Neural cell (in vitro differentiated cells): ENCODE results near the gene KBTBD13.

Source experiments
- CTCF ChIP-seq: fragments of 450-650 bp; IDR thresholded peaks from 2 replicates; pipeline ENCODE4 v1.5.1; 2014; ENCODE audit warnings: antibody characterized with exemption, mild to moderate bottlenecking, moderate library complexity; ENCODE audit not compliant: poor library complexity, severe bottlenecking
- POLR2AphosphoS5 ChIP-seq: IDR thresholded peaks from 2 replicates; pipeline ENCODE4 v1.6.1; 2012
- REST ChIP-seq: IDR thresholded peaks from 2 replicates; pipeline ENCODE4 v1.6.1; 2012; ENCODE audit warnings: borderline replicate concordance

- TF ChIP-seq CTCF (no peak), REST (no peak), POLR2AphosphoS5 (no peak)
Measured at GRCh38 chr15:65095011-65095746, 18.6 kb downstream of the KBTBD13 start.
